ENCODE data around the gene PTPRA.

The PTPRA gene

GRCh38 chr20:2867081-2867864 is 6.0 kb upstream of the PTPRA start:
- no peak for TF ChIP-seq CTCF (IDR thresholded peaks at IDR 0.05; ENCODE audit: borderline replicate concordance, insufficient read depth, low read depth, low read length)
- H3K4me3 ChIP-seq (ENCODE audit: low read depth, low read length): no peak overlapping the region

- TF ChIP-seq CTCF (IDR thresholded peaks at IDR 0.05; ENCODE audit: borderline replicate concordance, insufficient read depth, low read depth, low read length): no peak
- no peak overlapping the region for H3K4me3 ChIP-seq (ENCODE audit: low read depth, low read length)
Measured at GRCh38 chr20:2869381-2869780, 3.9 kb upstream of the PTPRA start.

- H3K4me3 ChIP-seq (ENCODE audit: low read depth, low read length): no peak overlapping the region
- TF ChIP-seq CTCF (IDR thresholded peaks at IDR 0.05; ENCODE audit: borderline replicate concordance, insufficient read depth, low read depth, low read length): no peak
Measured at GRCh38 chr20:2871111-2871465, 2.2 kb upstream of the PTPRA start.

- peak overlapping the region; percentile 59 for H3K4me3 ChIP-seq (ENCODE audit: low read depth, low read length)
- no peak for TF ChIP-seq CTCF (IDR thresholded peaks at IDR 0.05; ENCODE audit: borderline replicate concordance, insufficient read depth, low read depth, low read length)
Measured at GRCh38 chr20:2871661-2872458, 1.4 kb upstream of the PTPRA start.

GRCh38 chr20:2872459-2873009 is 747 bp upstream of the PTPRA start:
- TF ChIP-seq CTCF (IDR thresholded peaks at IDR 0.05; ENCODE audit: borderline replicate concordance, insufficient read depth, low read depth, low read length): peak; percentile 64
- H3K4me3 ChIP-seq (ENCODE audit: low read depth, low read length): peak overlapping the region; percentile 59

GRCh38 chr20:2873747-2874041 is 413 bp downstream of the PTPRA start:
- TF ChIP-seq CTCF (IDR thresholded peaks at IDR 0.05; ENCODE audit: borderline replicate concordance, insufficient read depth, low read depth, low read length): no peak
- H3K4me3 ChIP-seq (ENCODE audit: low read depth, low read length): peak overlapping the region; percentile 59

All from GM12875 (cell line).